K562 (cell line): ENCODE data around the gene PTPRF. TPM values are rescaled to one million over a fixed set of nuclear protein-coding genes. Genes with fewer than 3 reads are reported as not detected.

Source experiments
- BCOR ChIP-seq: fragments of 450-650 bp; IDR thresholded peaks from 2 replicates; pipeline ENCODE4 v1.6.1; 2016
- BRCA1 ChIP-seq, 2 experiments: fragments of 450-650 bp in 1 of 2; sonication (generic) in 1 of 2; formaldehyde crosslinking in 1 of 2; IDR thresholded peaks; 2 replicates each; pipeline versions ENCODE4 v1.5.0 to v1.6.1; 2017 to 2020; ENCODE audit warnings: mild to moderate bottlenecking in 1 of 2, missing genetic modification reagents in 1 of 2
- CEBPB ChIP-seq: fragments of 450-650 bp; IDR thresholded peaks from 2 replicates; pipeline ENCODE4 v1.6.1; 2016; ENCODE audit warnings: missing genetic modification characterization, missing compliant biosample characterization
- CHD7 ChIP-seq: fragments of 200-600 bp; sonication (generic); IDR thresholded peaks from one replicate; pipeline ENCODE4 v1.6.1; 2012; ENCODE audit warnings: mild to moderate bottlenecking, low read depth, low read length, inconsistent platforms
- CTBP1 ChIP-seq: fragments of 450-650 bp; IDR thresholded peaks from 2 replicates; pipeline ENCODE4 v1.6.1; 2016; ENCODE audit warnings: borderline replicate concordance
- DPF2 ChIP-seq: fragments of 450-650 bp; IDR thresholded peaks from 2 replicates; pipeline ENCODE4 v1.6.1; 2016
- FIP1L1 ChIP-seq: fragments of 200-400 bp; formaldehyde crosslinking; IDR thresholded peaks from 2 replicates; pipeline ENCODE4 v1.6.1; 2018; ENCODE audit warnings: mild to moderate bottlenecking, low read depth, low read length; ENCODE audit not compliant: poor library complexity, severe bottlenecking
- GTF2F1 ChIP-seq: IDR thresholded peaks from 2 replicates; pipeline ENCODE4 v1.6.1; 2011; ENCODE audit warnings: low read depth, low read length, improper control_type of control experiment
- L3MBTL2 ChIP-seq: fragments of 450-650 bp; IDR thresholded peaks from 2 replicates; pipeline ENCODE4 v1.6.1; 2016; ENCODE audit warnings: mild to moderate bottlenecking, moderate library complexity
- MXI1 ChIP-seq: IDR thresholded peaks from 2 replicates; pipeline ENCODE4 v1.6.1; 2011; ENCODE audit warnings: low read depth, mild to moderate bottlenecking, improper control_type of control experiment, low read length
- RBM25 ChIP-seq: fragments of 200-400 bp; formaldehyde crosslinking; IDR thresholded peaks from 2 replicates; pipeline ENCODE4 v1.6.1; 2018; ENCODE audit warnings: low read length, low read depth, moderate library complexity; ENCODE audit not compliant: severe bottlenecking
- SMARCA5 ChIP-seq: fragments of 450-650 bp; IDR thresholded peaks from 2 replicates; pipeline ENCODE4 v1.6.1; 2016
- TCF3 ChIP-seq: sonication (generic); formaldehyde crosslinking; IDR thresholded peaks from 2 replicates; pipeline ENCODE4 v1.4.0; 2020; ENCODE audit warnings: mild to moderate bottlenecking, missing genetic modification reagents
- TCF7L2 ChIP-seq: fragments of 150-350 bp; IDR thresholded peaks from 2 replicates; pipeline ENCODE4 v1.6.1; 2016; ENCODE audit warnings: low read depth, mild to moderate bottlenecking, low read length, moderate library complexity
- TEAD4 ChIP-seq, 2 experiments: sonication (generic) in 1 of 2; formaldehyde crosslinking in 1 of 2; IDR thresholded peaks; 2 replicates each; pipeline versions ENCODE4 v1.6.1 to v1.8.0; 2012 to 2022; ENCODE audit warnings: borderline replicate concordance in 1 of 2, inconsistent platforms in 1 of 2, low read length in 1 of 2, mild to moderate bottlenecking in 1 of 2, missing genetic modification reagents in 1 of 2
- TRIM24 ChIP-seq, 2 experiments: fragments of 450-650 bp; IDR thresholded peaks; 2 replicates each; pipeline ENCODE4 v1.6.1; 2016
- ZBTB26 ChIP-seq: fragments of 450-650 bp; formaldehyde crosslinking; IDR thresholded peaks from 2 replicates; pipeline ENCODE4 v1.4.0; 2022; ENCODE audit warnings: missing genetic modification characterization
- ZNF274 ChIP-seq: IDR thresholded peaks from 2 replicates; pipeline ENCODE4 v1.6.1; 2011; ENCODE audit warnings: low read depth, mild to moderate bottlenecking, low read length, moderate library complexity, borderline replicate concordance
- ZNF431 ChIP-seq: sonication (generic); formaldehyde crosslinking; IDR thresholded peaks from 2 replicates; pipeline ENCODE4 v1.8.0; 2022; ENCODE audit warnings: mild to moderate bottlenecking, missing genetic modification reagents
- polyA plus RNA-seq, 8 experiments: library from polyadenylated mRNA; depleted of rRNA in 4 of 8; stranded (reverse) in 5 of 8; unstranded in 3 of 8; fragments of >200 nt; fragmentation: Nextera tagmentation in 2 of 8; fragmentation: Illumina TruSeq in 1 of 8; extraction: Ambion mirVana in 2 of 8; extraction: Trizol in 1 of 8; gene quantifications; 2 replicates each; pipeline versions ENCODE4 v1.2.1 to v1.2.3, GENCODE V29; 2011 to 2014; ENCODE audit warnings: inconsistent platforms in 1 of 8, missing spikeins in 1 of 8
- total RNA-seq, 7 experiments: library from RNA; depleted of rRNA in 6 of 7; stranded (reverse); fragments of >200 nt in 6 of 7; fragmentation: Illumina TruSeq in 2 of 7; extraction: Trizol in 2 of 7; gene quantifications; 2 replicates each; pipeline versions ENCODE4 v1.2.1 to v1.2.3, GENCODE V29; 2011 to 2021; ENCODE audit warnings: low replicate concordance in 1 of 7

PTPRF gene
- total and polyA plus RNA-seq, 9 of the 15 experiments (the other 6 are each of a cell fraction or from before 2014, with no cell fraction given) = 0.13 to 4.3 (median 1.1) TPM

GRCh38 chr1:43495204-43495603 lies 35.5 kb upstream of the PTPRF start (continued):
- no peak for TF ChIP-seq CHD7
- 0 out of 2 replicates have a peak, but pooled peaks have one; percentile 42 for TF ChIP-seq CTBP1
- TF ChIP-seq TEAD4 (IDR thresholded peaks at IDR 0.05; ENCODE audit: low read length) = peak; percentile 54
- TF ChIP-seq TEAD4 (CRISPR knock-in tag; IDR thresholded peaks at IDR 0.05; ENCODE audit: borderline replicate concordance) = no peak
- TF ChIP-seq BRCA1 (IDR thresholded peaks at IDR 0.05) = no peak
- no peak for TF ChIP-seq BRCA1 (CRISPR knock-in tag; IDR thresholded peaks at IDR 0.05)
- TF ChIP-seq TRIM24 (IDR thresholded peaks at IDR 0.05) = 0 out of 4 replicates have a peak, but pooled peaks of 1 of the 2 experiments have one; percentile 25
- TF ChIP-seq L3MBTL2 = no peak
- peak; percentile 66; the same call in 1 of the 2 replicates for TF ChIP-seq BCOR
- peak; percentile 43; the same call in 1 of the 2 replicates for TF ChIP-seq DPF2
- TF ChIP-seq GTF2F1 = no peak
- peak; percentile 44 for TF ChIP-seq RBM25
- peak; percentile 62 for TF ChIP-seq TCF3 (CRISPR knock-in tag)
- TF ChIP-seq FIP1L1 = no peak
- no peak for TF ChIP-seq ZNF274
- TF ChIP-seq TCF7L2 = no peak
- TF ChIP-seq CEBPB (tag) = no peak
- no peak for TF ChIP-seq MXI1
- no peak for TF ChIP-seq ZNF431 (CRISPR knock-in tag)
- TF ChIP-seq SMARCA5 = no peak
- no peak for TF ChIP-seq ZBTB26 (CRISPR knock-in tag)
